Vagina (tissue), 2 donors: ENCODE measurements around the gene ZNF418. TPM values are rescaled to one million over a fixed set of nuclear protein-coding genes. Genes with fewer than 3 reads are reported as not detected.
"Not testable (repeated sequence)": the region's sequence is repeated elsewhere in the genome, so short reads cannot be mapped to it uniquely, and the experiment has no call there.

Experiments
- DNase-seq, 2 donors: peaks; one replicate each; pipeline ENCODE4 v3.0.0-alpha.2; 2017; ENCODE audit errors: extremely low spot score in 2 of 2
- H3K27ac ChIP-seq: fragments of 200-600 bp; sonication (generic); one replicate; pipeline ENCODE4 v1.5.1; 2019
- H3K27me3 ChIP-seq: fragments of 200-600 bp; sonication (generic); one replicate; pipeline ENCODE4 v1.5.1; 2019
- H3K36me3 ChIP-seq, 2 donors: fragments of 200-600 bp; sonication (generic); one replicate each; pipeline ENCODE4 v1.5.1; 2017 to 2019
- H3K4me1 ChIP-seq: fragments of 200-600 bp; sonication (generic); one replicate; pipeline ENCODE4 v1.5.1; 2019
- H3K4me3 ChIP-seq, 2 donors: fragments of 200-600 bp; sonication (generic); 1 replicate in 1 of 2; 2 replicates in 1 of 2; pipeline ENCODE4 v1.5.1; 2016 to 2019
- H3K9me3 ChIP-seq: fragments of 200-600 bp; sonication (generic); one replicate; pipeline ENCODE4 v1.5.1; 2019
- CTCF ChIP-seq, 3 experiments: fragments of 450-650 bp in 2 of 3; fragments of 200-600 bp in 1 of 3; sonication (generic) in 1 of 3; IDR thresholded peaks; one replicate each; pipeline ENCODE4 v1.5.1; 2017 to 2019; ENCODE audit warnings: antibody characterized with exemption in 3 of 3, mild to moderate bottlenecking in 2 of 3, moderate library complexity in 2 of 3
- POLR2A ChIP-seq, 2 donors: fragments of 450-650 bp; IDR thresholded peaks; one replicate each; pipeline ENCODE4 v1.6.1; 2017; ENCODE audit warnings: antibody characterized with exemption in 2 of 2, mild to moderate bottlenecking in 2 of 2, moderate library complexity in 2 of 2
- POLR2AphosphoS5 ChIP-seq, 2 donors: sonication (generic); formaldehyde crosslinking; IDR thresholded peaks; one replicate each; pipeline ENCODE4 v1.9.0; 2017; ENCODE audit warnings: antibody characterized with exemption in 2 of 2, mild to moderate bottlenecking in 2 of 2, low read depth in 1 of 2; ENCODE audit not compliant: insufficient read depth in 1 of 2
- intact Hi-C: fragments of 100-400 bp; cut with DNase I; formaldehyde crosslinking; loops from one replicate; pipeline ENCODE4 v1.15.1; 2023
- total RNA-seq: library from RNA; depleted of rRNA; stranded (reverse); fragments of >200 nt; gene quantifications from one replicate; pipeline ENCODE4 v1.2.3, GENCODE V29; 2016

Gene ZNF418
- total RNA-seq, 1 donor from 2014 or later, result 3.2 TPM

DNA sequence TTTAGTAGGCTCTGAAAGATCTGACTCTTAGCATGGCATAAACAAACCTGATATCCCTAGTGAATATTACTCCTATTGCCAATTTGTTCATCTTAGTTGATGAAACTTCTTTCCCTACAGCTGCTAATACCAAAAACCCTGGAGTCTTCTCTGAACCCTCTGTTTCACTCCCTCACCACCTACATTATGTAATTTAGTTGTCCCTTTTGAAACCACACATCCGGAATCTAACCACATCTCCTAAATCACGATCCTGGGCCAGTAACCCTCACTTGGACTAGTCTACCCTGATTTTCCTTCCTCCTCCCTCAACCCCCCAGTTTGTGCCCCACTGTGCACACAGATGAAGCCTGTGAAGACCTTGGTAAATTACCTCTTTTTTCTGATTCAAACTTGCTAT lies 11.1 kb upstream of the ZNF418 start:
- TF ChIP-seq CTCF (IDR thresholded peaks at IDR 0.05), result no peak
- TF ChIP-seq POLR2AphosphoS5 (IDR thresholded peaks at IDR 0.05; ENCODE audit: insufficient read depth in 1 of 2, low read depth in 1 of 2), result no peak
- TF ChIP-seq POLR2A (IDR thresholded peaks at IDR 0.05), result no peak
- H3K27ac ChIP-seq, result no peak overlapping the region
- H3K4me1 ChIP-seq, result peaks cover 17% of the 10 kb centered on the region
- peak overlapping the region; percentile 70 to 80 for H3K4me3 ChIP-seq
- intact Hi-C loops, result no loop called here
- DNase-seq, result no peak
- peaks cover 0 to 34% of the 10 kb centered on the region in 2 donors for H3K36me3 ChIP-seq
- peaks cover 18% of the 10 kb centered on the region for H3K9me3 ChIP-seq
- no peaks in the 10 kb centered on the region for H3K27me3 ChIP-seq

GRCh38 chr19:57941593-57941992 lies 6.4 kb upstream of the ZNF418 start:
- H3K36me3 ChIP-seq, result peaks cover 0 to 73% of the 10 kb centered on the region in 2 donors
- TF ChIP-seq POLR2AphosphoS5 (IDR thresholded peaks at IDR 0.05; ENCODE audit: insufficient read depth in 1 of 2, low read depth in 1 of 2), result no peak
- no peak for TF ChIP-seq CTCF (IDR thresholded peaks at IDR 0.05)
- no peak for TF ChIP-seq POLR2A (IDR thresholded peaks at IDR 0.05)
- intact Hi-C loops, result no loop called here
- no peaks in the 10 kb centered on the region for H3K27me3 ChIP-seq
- no peak for DNase-seq
- peaks cover 4% of the 10 kb centered on the region for H3K4me1 ChIP-seq
- H3K9me3 ChIP-seq, result peaks cover 48% of the 10 kb centered on the region
- no peak overlapping the region for H3K27ac ChIP-seq
- no peak overlapping the region for H3K4me3 ChIP-seq

DNA sequence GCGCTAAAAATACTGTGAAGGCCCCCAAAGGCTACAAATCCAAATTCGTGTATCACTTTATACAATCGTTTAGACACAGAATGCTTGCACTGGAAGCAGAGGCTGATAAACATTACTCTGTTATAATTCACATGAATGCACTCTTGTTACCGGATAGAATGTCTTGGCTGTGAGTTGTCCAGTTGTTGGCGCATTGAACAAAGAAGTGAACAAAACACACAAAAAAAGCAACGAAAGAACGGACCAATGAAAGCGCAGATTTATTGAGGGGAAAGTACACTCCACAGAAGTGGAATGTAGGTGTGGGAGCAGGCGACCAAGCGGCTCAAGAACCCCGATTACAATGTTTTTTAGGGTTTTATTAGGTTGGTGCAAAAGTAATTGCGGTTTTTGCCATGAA lies 529 bp upstream of the ZNF418 start:
- Histone ChIP-seq H3K4me3 (no peak overlapping the region), H3K9me3 (peaks cover 57% of the 10 kb centered on the region), H3K36me3 (peaks cover 0 to 51% of the 10 kb centered on the region in 2 donors), H3K27ac (no peak overlapping the region), H3K4me1 (peaks cover 10% of the 10 kb centered on the region), H3K27me3 (no peaks in the 10 kb centered on the region)
- TF ChIP-seq POLR2A (IDR thresholded peaks at IDR 0.05) (no peak), POLR2AphosphoS5 (IDR thresholded peaks at IDR 0.05; ENCODE audit: insufficient read depth in 1 of 2, low read depth in 1 of 2) (no peak), CTCF (IDR thresholded peaks at IDR 0.05) (no peak)
- intact Hi-C loops, result no loop called here
- DNase-seq, result no peak

DNA sequence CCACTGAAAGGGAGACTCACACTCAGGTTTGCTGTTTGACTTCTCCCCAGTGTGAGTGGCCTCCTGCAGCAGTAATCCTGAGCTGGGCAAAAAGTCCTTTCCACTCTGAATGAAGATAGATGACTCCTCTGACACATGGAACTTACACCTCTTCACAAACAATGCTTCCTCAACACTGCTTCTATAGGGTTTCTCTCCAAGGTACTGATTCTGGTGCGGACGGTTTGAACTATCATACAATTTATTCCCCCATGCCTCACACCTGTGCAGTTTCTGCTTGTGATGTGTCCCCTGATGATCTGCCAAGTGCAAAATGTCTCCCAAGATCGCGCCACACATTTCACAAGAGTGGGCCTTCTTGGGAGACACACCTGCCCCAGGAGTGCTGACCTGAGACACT lies 7.6 kb downstream of the ZNF418 start:
- Histone ChIP-seq H3K27ac (no peak overlapping the region), H3K4me1 (no peaks in the 10 kb centered on the region), H3K4me3 (no peak overlapping the region), H3K36me3 (peaks cover 2 to 56% of the 10 kb centered on the region in 2 donors), H3K9me3 (peaks cover 36% of the 10 kb centered on the region), H3K27me3 (no peaks in the 10 kb centered on the region)
- intact Hi-C loops, result no loop called here
- TF ChIP-seq CTCF (IDR thresholded peaks at IDR 0.05) (no peak), POLR2AphosphoS5 (IDR thresholded peaks at IDR 0.05; ENCODE audit: insufficient read depth in 1 of 2, low read depth in 1 of 2) (no peak), POLR2A (IDR thresholded peaks at IDR 0.05) (no peak)
- no peak for DNase-seq

GRCh38 chr19:57916168-57916995 lies 18.8 kb downstream of the ZNF418 start, which contains the start of gene ZNF417:
ZNF417 (minus strand) TSS chr19:57916592; CDS start chr19:57916411, 181 bp downstream.
- H3K27me3 ChIP-seq, intact Hi-C loops: not testable (repeated sequence)
- H3K27ac ChIP-seq, result peak within 1 kb of the TSS; percentile 54
- H3K9me3 ChIP-seq, result peaks cover 12% of the 10 kb centered on the region
- DNase-seq, result peak in 1 of 2 donors; percentile 87
- TF ChIP-seq POLR2A (IDR thresholded peaks at IDR 0.05), result peak in 1 of 2 donors; percentile 22
- TF ChIP-seq POLR2AphosphoS5 (IDR thresholded peaks at IDR 0.05; ENCODE audit: insufficient read depth in 1 of 2, low read depth in 1 of 2), result peak; percentile 65 to 94
- H3K36me3 ChIP-seq, result peaks cover 0 to 47% of the 10 kb centered on the region in 2 donors
- H3K4me1 ChIP-seq, result peaks cover 14% of the 10 kb centered on the region
- H3K4me3 ChIP-seq, result peak within 1 kb of the TSS; percentile 90 to 99
